ENCODE results near the gene FAM151B.

The FAM151B gene

DNA sequence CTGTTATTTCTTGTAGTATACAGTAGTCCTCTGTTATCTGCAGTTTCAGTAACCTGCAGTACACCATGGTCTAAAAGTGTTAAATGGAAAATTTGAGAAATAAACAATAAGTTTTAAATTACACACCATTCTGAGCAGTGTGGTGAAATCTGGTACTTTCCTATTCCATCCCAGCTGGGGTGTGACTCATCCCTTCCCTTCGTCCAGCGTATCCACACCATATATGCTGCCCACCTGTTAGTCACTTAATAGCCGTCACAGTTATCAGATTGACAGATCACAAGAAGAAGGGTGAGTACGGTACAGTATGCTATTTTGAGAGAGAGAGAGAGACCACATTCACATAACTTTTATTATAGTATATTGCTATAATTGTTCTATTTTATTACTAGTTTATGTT is 28.9 kb downstream of the FAM151B start:
- no peak overlapping the region for H2AFZ ChIP-seq (ENCODE audit: low read depth, low read length)
- no peak for TF ChIP-seq EZH2phosphoT487 (IDR thresholded peaks at IDR 0.05; ENCODE audit: low read depth)
- TF ChIP-seq, protein P1, sequence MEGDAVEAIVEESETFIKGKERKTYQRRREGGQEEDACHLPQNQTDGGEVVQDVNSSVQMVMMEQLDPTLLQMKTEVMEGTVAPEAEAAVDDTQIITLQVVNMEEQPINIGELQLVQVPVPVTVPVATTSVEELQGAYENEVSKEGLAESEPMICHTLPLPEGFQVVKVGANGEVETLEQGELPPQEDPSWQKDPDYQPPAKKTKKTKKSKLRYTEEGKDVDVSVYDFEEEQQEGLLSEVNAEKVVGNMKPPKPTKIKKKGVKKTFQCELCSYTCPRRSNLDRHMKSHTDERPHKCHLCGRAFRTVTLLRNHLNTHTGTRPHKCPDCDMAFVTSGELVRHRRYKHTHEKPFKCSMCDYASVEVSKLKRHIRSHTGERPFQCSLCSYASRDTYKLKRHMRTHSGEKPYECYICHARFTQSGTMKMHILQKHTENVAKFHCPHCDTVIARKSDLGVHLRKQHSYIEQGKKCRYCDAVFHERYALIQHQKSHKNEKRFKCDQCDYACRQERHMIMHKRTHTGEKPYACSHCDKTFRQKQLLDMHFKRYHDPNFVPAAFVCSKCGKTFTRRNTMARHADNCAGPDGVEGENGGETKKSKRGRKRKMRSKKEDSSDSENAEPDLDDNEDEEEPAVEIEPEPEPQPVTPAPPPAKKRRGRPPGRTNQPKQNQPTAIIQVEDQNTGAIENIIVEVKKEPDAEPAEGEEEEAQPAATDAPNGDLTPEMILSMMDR (IDR thresholded peaks at IDR 0.05; ENCODE audit: low read depth, low read length) = no peak
- no peak overlapping the region for H3K9ac ChIP-seq (ENCODE audit: low read length)
- no peaks in the 10 kb centered on the region for H3K9me3 ChIP-seq (ENCODE audit: insufficient read depth, low read length)
- no peaks in the 10 kb centered on the region for H3K36me3 ChIP-seq (replicated peaks; ENCODE audit: low read depth, low read length)
- no peak overlapping the region for H3K27ac ChIP-seq (ENCODE audit: low read length)
- H3K4me2 ChIP-seq (ENCODE audit: low read length) = no peak overlapping the region
- H3K4me3 ChIP-seq (ENCODE audit: low read length) = no peak overlapping the region
- no peaks in the 10 kb centered on the region for H4K20me1 ChIP-seq (ENCODE audit: insufficient read depth, low read length)
- no peaks in the 10 kb centered on the region for H3K79me2 ChIP-seq (ENCODE audit: low read length)
- H3K27me3 ChIP-seq (ENCODE audit: low read depth, low read length) = no peaks in the 10 kb centered on the region
- no peaks in the 10 kb centered on the region for H3K4me1 ChIP-seq (ENCODE audit: low read length)

DNA sequence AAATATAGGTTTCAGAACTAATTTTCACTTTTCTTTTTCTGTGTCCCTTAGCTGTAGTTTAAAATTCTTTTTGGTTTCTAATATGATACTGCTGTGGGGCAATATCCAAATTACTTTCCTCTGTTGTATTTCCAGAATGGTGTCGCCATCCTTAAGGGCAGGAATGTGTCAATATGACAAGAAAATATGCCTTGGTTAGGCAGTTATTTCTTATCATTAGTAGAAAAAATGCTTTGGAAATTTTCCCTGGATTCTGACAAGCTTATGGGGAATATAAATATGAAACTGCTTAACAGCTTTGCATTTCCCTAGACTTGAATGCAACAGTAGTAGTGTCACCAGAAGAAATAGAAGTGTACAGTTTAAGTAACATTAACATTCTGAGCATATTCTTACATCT is 52.8 kb downstream of the FAM151B start:
- Histone ChIP-seq H3K27me3 (ENCODE audit: low read depth, low read length) (no peaks in the 10 kb centered on the region), H3K9me3 (ENCODE audit: insufficient read depth, low read length) (no peaks in the 10 kb centered on the region), H3K4me3 (ENCODE audit: low read length) (no peak overlapping the region), H2AFZ (ENCODE audit: low read depth, low read length) (no peak overlapping the region), H3K9ac (ENCODE audit: low read length) (no peak overlapping the region), H3K27ac (ENCODE audit: low read length) (no peak overlapping the region), H3K79me2 (ENCODE audit: low read length) (no peaks in the 10 kb centered on the region), H3K4me2 (ENCODE audit: low read length) (no peak overlapping the region), H3K36me3 (replicated peaks; ENCODE audit: low read depth, low read length) (no peaks in the 10 kb centered on the region), H3K4me1 (ENCODE audit: low read length) (peaks cover 5% of the 10 kb centered on the region), H4K20me1 (ENCODE audit: insufficient read depth, low read length) (no peaks in the 10 kb centered on the region)
- TF ChIP-seq, protein P1 (IDR thresholded peaks at IDR 0.05; ENCODE audit: low read depth, low read length) = no peak
- no peak for TF ChIP-seq EZH2phosphoT487 (IDR thresholded peaks at IDR 0.05; ENCODE audit: low read depth)

DNA sequence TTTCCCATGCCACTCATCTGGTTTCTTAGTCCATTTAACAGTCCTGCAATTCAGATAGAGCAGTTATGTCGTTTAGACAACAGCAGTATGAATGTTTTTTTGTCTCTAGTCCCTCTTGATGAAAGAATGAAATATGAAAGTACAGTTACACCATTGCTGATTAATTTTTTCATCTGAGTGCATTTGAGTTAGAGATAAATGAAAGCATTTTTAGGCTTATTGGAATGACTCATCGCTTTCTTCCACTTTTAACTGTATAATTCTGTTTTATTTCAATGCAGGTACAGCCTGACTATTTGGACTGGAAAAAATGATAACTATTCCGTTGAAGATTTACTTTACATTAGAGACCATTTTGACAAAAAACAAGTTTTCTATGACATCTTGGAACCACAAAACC is 53.5 kb downstream of the FAM151B start:
- Histone ChIP-seq H3K4me2 (ENCODE audit: low read length) (no peak overlapping the region), H3K9me3 (ENCODE audit: insufficient read depth, low read length) (no peaks in the 10 kb centered on the region), H3K4me1 (ENCODE audit: low read length) (peaks cover 5% of the 10 kb centered on the region), H4K20me1 (ENCODE audit: insufficient read depth, low read length) (no peaks in the 10 kb centered on the region), H3K79me2 (ENCODE audit: low read length) (no peaks in the 10 kb centered on the region), H2AFZ (ENCODE audit: low read depth, low read length) (no peak overlapping the region), H3K27ac (ENCODE audit: low read length) (no peak overlapping the region), H3K27me3 (ENCODE audit: low read depth, low read length) (no peaks in the 10 kb centered on the region), H3K9ac (ENCODE audit: low read length) (no peak overlapping the region), H3K36me3 (replicated peaks; ENCODE audit: low read depth, low read length) (no peaks in the 10 kb centered on the region), H3K4me3 (ENCODE audit: low read length) (no peak overlapping the region)
- no peak for TF ChIP-seq EZH2phosphoT487 (IDR thresholded peaks at IDR 0.05; ENCODE audit: low read depth)
- TF ChIP-seq, protein P1 (IDR thresholded peaks at IDR 0.05; ENCODE audit: low read depth, low read length) = no peak

DNA sequence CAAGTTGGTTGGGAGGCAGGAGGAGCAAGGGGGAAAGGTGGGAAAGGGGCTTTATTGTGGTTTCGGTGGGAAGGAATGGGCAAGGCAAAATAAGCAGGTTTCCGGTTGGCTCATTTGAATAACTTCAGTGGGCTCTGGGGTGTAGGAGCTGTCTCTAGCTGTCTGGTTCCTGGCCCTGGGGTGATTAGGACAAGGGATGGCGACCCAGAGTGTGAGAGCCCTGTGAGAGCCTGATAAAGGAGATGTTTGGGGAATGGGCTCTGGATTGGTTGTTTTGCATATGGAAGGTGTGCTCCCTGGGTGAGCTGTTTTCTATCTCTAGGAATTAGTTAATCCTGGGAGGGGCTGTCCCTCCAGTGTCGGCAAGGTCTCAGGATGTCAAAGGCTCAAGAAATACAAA is 66.7 kb downstream of the FAM151B start:
- H2AFZ ChIP-seq (ENCODE audit: low read depth, low read length) = no peak overlapping the region
- H4K20me1 ChIP-seq (ENCODE audit: insufficient read depth, low read length) = no peaks in the 10 kb centered on the region
- H3K4me2 ChIP-seq (ENCODE audit: low read length) = no peak overlapping the region
- H3K4me1 ChIP-seq (ENCODE audit: low read length) = no peaks in the 10 kb centered on the region
- H3K36me3 ChIP-seq (replicated peaks; ENCODE audit: low read depth, low read length) = no peaks in the 10 kb centered on the region
- peaks cover 4% of the 10 kb centered on the region; the same call in 1 of the 2 replicates for H3K27me3 ChIP-seq (ENCODE audit: low read depth, low read length)
- no peaks in the 10 kb centered on the region for H3K9me3 ChIP-seq (ENCODE audit: insufficient read depth, low read length)
- H3K9ac ChIP-seq (ENCODE audit: low read length) = no peak overlapping the region
- H3K4me3 ChIP-seq (ENCODE audit: low read length) = no peak overlapping the region
- TF ChIP-seq EZH2phosphoT487 (IDR thresholded peaks at IDR 0.05; ENCODE audit: low read depth) = no peak
- TF ChIP-seq, protein P1 (IDR thresholded peaks at IDR 0.05; ENCODE audit: low read depth, low read length) = no peak
- H3K79me2 ChIP-seq (ENCODE audit: low read length) = no peaks in the 10 kb centered on the region
- H3K27ac ChIP-seq (ENCODE audit: low read length) = no peak overlapping the region

Measured in OCI-LY3 (cell line).